Measurements from ENCODE around the gene DIAPH3.

DIAPH3 gene

DNA sequence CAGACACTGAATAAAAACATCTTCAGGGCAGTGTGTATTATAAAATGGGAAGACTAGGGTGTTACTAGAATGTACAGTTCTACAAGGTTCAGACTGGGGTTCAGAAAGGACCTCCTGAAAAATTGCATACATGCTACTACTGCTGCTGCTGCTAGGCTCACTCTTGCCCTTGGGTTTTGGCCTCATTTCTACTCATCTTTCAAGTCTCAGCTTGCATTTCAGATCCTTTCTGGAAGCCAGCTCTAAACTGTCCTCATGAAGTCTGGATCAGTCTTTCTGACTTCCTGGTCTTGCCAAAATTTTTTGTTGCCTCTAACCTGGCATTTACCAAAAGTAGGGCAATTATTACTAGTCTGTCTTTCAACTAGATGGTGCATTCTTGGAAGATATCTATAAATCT, 393.3 kb downstream of the DIAPH3 start:
- DNase-seq: no peak

- DNase-seq: no peak
Observed at GRCh38 chr13:59766236-59766635, 397.5 kb downstream of the DIAPH3 start.

DNA sequence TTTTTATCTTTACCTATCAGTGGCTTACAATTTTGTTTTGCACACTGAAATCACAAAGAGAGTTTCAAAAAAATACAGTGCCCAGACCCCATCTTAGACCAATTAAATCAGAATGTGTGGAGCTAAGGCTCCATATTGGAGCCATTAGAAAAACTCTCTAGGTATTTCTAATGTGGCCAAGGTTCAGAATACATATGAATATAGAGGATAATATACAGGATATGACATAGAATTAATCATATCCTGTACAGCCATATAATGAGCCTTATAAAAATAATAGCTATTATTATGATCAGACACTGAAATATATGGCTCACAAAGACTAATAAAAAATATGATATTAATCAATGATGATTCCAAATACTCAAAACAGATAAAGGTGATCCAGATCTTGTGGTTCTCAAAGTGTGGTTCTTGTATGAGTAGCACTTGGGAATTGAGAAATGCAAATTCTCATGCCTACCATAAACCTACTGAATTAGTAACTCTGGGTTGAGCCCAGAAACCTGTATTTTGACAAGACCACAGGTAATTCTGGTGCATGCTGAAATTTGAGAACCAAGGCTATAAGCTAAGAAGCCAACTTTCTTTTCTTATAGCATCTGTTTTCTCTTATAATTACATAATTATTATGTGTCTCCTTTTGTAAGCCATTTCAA, 408.0 kb downstream of the DIAPH3 start:
- no peak for DNase-seq

GRCh38 chr13:59754411-59754810, 409.3 kb downstream of the DIAPH3 start:
- DNase-seq: no peak

- no peak for DNase-seq
Observed at GRCh38 chr13:59750860-59751259, 412.9 kb downstream of the DIAPH3 start.

DNA sequence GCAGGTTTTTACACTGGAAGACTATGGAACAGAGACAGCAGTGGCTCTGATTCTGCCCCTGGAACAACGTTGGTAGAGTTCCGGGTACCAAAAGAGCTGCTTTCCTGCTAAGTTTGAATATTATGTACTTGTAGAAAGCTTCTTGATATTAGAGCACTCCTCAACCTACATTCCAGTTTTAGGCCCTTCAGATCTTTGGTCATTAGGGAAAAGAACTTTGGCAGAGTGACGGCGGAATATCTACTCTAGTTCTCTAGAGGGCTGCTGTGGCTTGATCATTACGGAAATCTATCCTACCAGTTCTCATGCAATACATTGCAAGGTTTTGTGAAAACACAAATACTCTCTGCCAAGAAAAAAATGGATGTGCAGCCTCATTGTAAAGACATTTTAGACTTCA, 415.7 kb downstream of the DIAPH3 start:
- no peak for DNase-seq

DNA sequence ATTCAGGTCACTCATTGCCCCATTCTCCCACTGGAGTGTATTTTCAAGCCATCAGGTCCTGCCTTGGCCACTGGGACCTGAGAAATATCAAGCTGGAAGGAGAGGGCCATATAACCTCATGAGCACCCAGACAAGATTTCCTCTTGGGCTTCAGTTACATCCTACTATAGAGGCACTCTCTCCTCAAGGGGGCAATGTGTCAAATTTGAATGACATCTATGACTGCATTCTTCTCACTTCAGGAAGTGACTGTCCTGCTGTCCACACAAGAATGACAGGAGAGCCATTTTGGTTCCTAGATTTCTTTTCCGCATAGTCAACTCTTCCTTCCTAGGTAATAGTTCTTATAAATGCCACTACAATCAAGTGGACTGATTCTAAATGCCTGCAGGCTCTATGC, 416.2 kb downstream of the DIAPH3 start:
- DNase-seq: no peak

GRCh38 chr13:59746291-59746962, 417.3 kb downstream of the DIAPH3 start:
- DNase-seq: no peak

GRCh38 chr13:59745392-59745788, 418.3 kb downstream of the DIAPH3 start:
- no peak for DNase-seq

DNA sequence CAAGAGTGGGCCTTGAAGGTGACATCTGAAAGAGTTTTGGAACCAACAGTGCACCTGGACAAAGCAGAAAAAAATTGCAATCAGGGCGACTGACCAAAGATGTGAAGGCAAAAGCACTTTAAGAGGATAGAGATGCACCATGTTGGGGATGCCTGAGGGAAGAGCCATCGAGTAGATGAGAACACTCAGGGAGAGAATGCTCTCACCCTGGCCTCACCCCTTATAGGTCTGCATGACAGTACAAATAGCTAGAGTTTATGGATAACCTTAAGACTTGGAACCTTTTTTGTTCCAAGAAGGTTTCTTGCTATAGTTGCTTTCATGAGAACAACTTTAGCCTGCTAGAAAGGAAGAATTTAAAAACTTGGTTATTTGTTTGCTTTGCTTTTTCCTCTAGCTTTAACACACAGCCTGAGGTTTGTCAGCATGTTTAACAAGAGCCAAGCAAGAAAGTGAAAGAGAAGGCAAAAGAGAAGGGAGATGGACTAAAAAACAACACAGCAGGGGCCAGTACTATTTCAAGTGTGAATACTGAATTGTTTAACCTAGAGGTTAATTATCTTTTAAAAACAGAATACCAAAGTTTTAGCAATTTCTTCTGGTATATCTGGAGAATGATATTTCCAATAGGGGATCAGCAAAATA, 418.9 kb downstream of the DIAPH3 start:
- no peak for DNase-seq

DNA sequence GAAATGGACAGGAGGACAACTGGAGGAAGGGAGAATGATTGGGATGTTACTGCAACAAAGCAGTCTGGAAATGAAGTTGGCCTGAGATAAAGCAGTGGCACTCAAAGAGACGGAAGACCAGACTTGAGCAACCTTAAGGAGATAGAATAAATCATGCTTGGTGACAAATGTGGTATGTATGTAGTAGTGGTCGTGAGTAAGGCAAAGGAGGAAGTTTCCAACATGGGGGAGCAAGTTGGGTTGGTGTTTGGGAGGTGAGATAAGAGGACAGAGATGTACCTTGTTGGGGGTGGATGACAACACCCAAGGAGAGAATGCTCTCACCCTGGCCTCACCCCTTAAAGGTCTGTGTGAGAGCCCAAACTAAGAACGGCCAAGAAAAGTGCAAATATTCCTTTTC, 420.5 kb downstream of the DIAPH3 start:
- no peak for DNase-seq

- no peak for DNase-seq
Observed at GRCh38 chr13:59742467-59742866, 421.3 kb downstream of the DIAPH3 start.

- no peak for DNase-seq
Observed at GRCh38 chr13:59738921-59739320, 424.8 kb downstream of the DIAPH3 start.

DNA sequence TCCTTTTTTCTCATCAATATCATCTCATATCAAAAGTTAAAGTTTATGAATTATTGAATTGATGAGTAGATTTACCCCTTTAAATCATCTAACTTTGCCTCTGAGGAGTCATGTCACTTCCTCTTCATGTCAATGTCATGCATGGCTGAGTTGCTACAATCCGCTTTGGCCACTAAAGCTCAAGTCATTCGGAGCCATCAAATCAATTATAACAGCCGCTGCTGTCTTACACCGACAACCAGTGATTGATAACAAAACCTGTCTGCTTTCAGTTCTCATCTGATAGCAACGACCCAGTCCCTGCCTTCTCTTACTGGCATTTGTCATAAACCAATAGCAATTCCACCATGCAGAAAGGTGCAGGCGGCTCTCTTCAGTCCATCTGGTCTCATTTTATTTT, 429.3 kb downstream of the DIAPH3 start:
- peak; percentile 5 for DNase-seq

DNA sequence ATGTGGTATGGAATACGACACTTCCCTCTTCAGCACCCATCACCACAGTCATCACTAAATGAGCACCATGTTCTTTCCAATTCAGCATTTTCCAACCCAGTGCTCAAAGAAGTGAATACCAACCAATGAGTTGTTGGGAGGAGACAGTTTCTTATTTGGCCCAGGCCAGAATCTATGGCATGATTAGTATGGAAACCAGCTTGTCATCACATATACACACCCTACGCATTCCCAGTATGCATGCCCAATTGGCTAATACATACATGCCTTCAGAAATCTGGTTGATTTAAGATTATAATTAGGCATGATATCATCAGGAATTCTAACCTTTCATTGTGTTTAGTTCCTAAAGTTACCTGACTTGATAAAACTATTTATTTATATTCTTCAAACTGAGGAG, 430.0 kb downstream of the DIAPH3 start:
- no peak for DNase-seq

DNA sequence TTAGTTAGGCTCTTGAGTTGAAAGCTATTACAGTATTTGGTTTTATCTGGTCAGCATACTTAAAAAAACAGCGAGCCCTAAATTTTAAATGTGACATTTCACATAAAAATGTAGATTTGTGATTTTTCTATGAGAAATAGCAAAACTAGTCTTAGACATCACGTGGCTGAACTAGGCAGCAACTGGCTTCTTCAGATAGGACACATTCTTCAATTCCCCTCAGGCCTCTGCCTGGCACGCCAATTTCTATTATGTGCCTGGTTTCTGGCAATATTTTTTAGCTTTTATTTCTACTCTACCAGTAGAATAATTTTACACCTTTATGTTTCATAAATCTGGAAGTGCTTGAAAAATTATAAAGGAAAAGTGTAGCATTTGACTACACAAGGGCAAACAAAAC, 433.7 kb downstream of the DIAPH3 start:
- DNase-seq: no peak

DNA sequence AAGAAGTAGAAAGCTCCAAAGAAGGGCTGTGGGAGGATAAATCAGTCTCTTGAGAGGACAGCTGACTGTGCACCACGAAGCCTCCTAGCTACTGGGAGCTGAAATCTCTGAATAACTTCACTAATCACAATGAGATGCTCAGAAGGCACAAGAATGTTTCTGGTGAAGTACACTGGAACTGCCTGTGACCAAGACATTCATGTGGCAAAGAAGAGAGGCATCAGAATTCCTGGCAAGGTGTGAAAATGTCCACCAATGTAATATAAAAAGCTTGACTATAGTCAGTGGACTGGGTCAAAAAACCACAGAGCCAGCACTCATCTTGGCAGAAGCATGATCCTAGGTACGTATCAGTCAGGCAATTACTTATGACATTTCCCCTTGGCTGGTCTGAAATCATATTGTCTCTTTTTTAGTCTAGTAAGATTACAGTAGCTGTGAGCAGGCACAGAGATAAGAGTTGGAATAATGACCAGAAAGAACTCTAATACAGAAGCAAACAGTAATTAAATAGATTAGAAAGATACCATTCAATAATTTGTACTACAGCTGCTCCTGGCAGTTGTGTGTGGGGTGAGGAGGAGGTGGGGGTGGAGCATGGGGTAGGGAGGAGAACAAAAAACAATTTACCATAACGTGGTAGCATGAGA, 434.7 kb downstream of the DIAPH3 start:
- no peak for DNase-seq

- DNase-seq: no peak
Observed at GRCh38 chr13:59721926-59722910, 441.5 kb downstream of the DIAPH3 start.

DNA sequence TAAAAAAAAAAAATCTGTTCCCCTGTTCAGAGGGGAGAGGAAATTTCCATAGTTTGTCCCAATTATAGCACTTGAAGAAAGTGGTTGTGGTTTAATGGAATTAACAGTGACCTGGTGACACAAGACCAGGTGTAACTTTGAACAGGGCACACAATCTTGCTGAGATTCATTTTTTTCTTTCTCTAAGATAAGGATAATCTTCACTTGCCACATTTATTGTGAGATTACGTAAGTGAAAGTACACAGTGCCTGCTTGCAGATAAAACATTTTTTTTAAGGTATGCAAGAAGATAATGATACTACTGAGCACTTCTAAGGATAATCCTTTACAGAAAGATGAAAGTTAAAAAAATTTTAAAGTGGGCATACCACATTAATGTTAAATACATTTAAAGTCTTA, 448.1 kb downstream of the DIAPH3 start:
- no peak for DNase-seq

- DNase-seq: no peak
Observed at GRCh38 chr13:59710996-59711701, 452.6 kb downstream of the DIAPH3 start.

- DNase-seq: no peak
Observed at GRCh38 chr13:59710416-59710815, 453.3 kb downstream of the DIAPH3 start.

Measured in NCI-H510A treated with DMSO at 0.1 percent for 48 hours (cell line).